Activated naive CD8-positive, alpha-beta T cell treated with anti-CD3 and anti-CD28 coated beads, Interleukin-2, amount 50 U/mL, for 24 hours (primary cell): ENCODE measurements around the gene RCVRN.

Experiments used
- ATAC-seq: fragments of 150-1000 bp; cut with Tn5 transposase; one replicate; pipeline ENCODE4 v1.10.0; 2021
- DNase-seq: peaks from one replicate; pipeline ENCODE4 v3.0.0; 2021
- H3K27ac Mint-ChIP-seq: one replicate; pipeline ENCODE4 v1.8.0; 2021; ENCODE audit warnings: mild to moderate bottlenecking, mixed read lengths
- H3K27me3 Mint-ChIP-seq: one replicate; pipeline ENCODE4 v1.8.0; 2021; ENCODE audit warnings: mixed read lengths
- H3K36me3 Mint-ChIP-seq: one replicate; pipeline ENCODE4 v1.8.0; 2021; ENCODE audit warnings: low read depth, mixed read lengths
- H3K4me1 Mint-ChIP-seq: one replicate; pipeline ENCODE4 v1.8.0; 2021; ENCODE audit warnings: mixed read lengths
- H3K4me3 Mint-ChIP-seq: one replicate; pipeline ENCODE4 v1.8.0; 2021; ENCODE audit warnings: mild to moderate bottlenecking, moderate library complexity, mixed read lengths
- H3K9me3 Mint-ChIP-seq: one replicate; pipeline ENCODE4 v1.8.0; 2021; ENCODE audit warnings: mixed read lengths

Gene RCVRN

GRCh38 chr17:9912121-9913099, 7.3 kb upstream of the RCVRN start:
- no peak for ATAC-seq
- no peak for DNase-seq
- Mint-ChIP-seq H3K27me3 (no peaks in the 10 kb centered on the region), H3K36me3 (no peaks in the 10 kb centered on the region), H3K4me3 (no peak overlapping the region), H3K27ac (no peak overlapping the region), H3K9me3 (no peaks in the 10 kb centered on the region), H3K4me1 (no peaks in the 10 kb centered on the region)

DNA sequence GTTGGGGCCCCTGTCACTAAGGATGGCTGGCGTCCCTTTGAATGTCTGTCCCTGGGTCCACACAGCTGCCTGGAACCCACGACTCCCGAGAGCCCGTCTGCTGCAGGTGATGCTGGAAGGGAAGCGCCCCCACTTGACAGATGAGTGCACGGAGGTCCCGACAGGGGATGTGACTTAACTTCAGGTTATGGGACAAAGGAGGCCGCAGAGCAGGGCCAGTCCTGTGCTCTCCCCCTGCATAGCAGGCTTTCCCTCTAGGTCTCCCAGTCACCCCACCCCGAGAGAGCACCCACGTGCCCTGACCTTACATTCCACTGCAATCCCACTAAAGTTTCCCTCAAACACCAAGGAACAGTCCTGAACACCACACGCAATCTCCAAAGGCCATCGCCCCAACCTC, 6.0 kb upstream of the RCVRN start:
- Mint-ChIP-seq H3K27me3 (no peaks in the 10 kb centered on the region), H3K4me3 (no peak overlapping the region), H3K9me3 (no peaks in the 10 kb centered on the region), H3K27ac (no peak overlapping the region), H3K4me1 (no peaks in the 10 kb centered on the region), H3K36me3 (no peaks in the 10 kb centered on the region)
- no peak for DNase-seq
- ATAC-seq = no peak

- Mint-ChIP-seq H3K27me3 (no peaks in the 10 kb centered on the region), H3K27ac (no peak overlapping the region), H3K4me1 (no peaks in the 10 kb centered on the region), H3K9me3 (no peaks in the 10 kb centered on the region), H3K36me3 (no peaks in the 10 kb centered on the region), H3K4me3 (no peak overlapping the region)
- ATAC-seq (no peak), DNase-seq (no peak)
Observed at GRCh38 chr17:9908649-9909042, 3.6 kb upstream of the RCVRN start.

DNA sequence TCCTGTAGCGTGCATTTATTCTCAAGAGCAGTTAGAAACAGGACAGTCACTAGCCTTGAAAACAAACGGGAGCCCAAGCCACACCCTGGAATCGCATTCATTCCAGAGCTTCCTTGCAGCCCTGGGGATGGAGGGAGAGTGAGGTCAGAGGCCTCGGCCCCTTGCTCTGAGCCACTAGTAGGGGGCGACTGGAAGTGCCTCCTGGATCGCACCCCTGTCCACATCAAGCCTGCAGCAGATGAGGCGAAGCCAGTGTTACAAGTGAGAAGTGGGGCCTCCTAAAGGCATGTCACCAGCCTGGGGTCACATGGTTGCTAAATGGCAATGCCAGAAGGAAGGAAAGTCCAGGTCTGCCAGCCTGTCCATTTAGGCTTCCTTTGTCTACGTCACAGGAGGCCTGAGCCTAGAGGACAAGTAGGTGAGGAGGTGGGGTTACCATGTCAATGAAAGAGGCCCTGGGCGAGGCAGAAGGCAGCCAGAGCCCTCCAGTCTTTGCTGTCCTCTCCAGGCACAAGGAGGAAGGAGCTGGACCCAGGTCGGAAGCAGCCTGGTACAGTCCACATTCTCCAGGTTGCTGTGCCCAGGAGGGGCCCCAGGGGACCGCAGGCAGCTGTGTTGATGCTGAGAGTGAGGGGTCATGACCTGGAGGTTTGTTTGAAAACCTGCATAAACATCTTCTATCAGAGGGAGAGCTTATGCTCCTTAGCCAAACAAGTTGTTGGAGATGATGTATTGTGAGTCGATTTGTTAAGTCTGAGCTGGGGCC, 3.0 kb upstream of the RCVRN start:
- no peak for ATAC-seq
- no peaks in the 10 kb centered on the region for H3K36me3 Mint-ChIP-seq
- no peaks in the 10 kb centered on the region for H3K27me3 Mint-ChIP-seq
- H3K4me1 Mint-ChIP-seq = no peaks in the 10 kb centered on the region
- DNase-seq = no peak
- no peaks in the 10 kb centered on the region for H3K9me3 Mint-ChIP-seq
- no peak overlapping the region for H3K4me3 Mint-ChIP-seq
- no peak overlapping the region for H3K27ac Mint-ChIP-seq

DNA sequence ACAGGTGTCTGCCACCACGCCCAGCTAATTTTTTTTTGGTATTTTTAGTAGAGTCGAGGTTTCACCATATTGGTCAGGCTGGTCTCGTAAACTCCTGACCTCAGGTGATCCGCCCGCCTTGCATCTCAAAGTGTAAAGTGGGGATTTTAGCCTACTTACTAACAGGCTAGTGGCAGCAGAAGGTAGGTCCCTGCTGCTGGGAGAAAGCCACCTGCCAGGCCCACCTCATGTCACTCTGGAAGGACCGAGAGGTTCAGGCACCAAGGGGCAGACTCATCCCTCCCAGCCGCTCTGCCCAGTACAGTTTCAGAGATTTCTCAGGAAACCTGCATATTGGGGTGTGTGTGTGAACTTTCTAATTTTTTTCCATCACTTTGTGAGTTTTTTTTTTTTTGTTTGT, 2.1 kb upstream of the RCVRN start:
- ATAC-seq = no peak
- Mint-ChIP-seq H3K27me3 (peaks cover 4% of the 10 kb centered on the region), H3K9me3 (no peaks in the 10 kb centered on the region)

GRCh38 chr17:9906616-9907015, 1.5 kb upstream of the RCVRN start:
- no peaks in the 10 kb centered on the region for H3K36me3 Mint-ChIP-seq
- peaks cover 5% of the 10 kb centered on the region for H3K27me3 Mint-ChIP-seq
- H3K4me3 Mint-ChIP-seq = no peak overlapping the region
- no peak for DNase-seq
- H3K4me1 Mint-ChIP-seq = no peaks in the 10 kb centered on the region
- no peak overlapping the region for H3K27ac Mint-ChIP-seq
- no peaks in the 10 kb centered on the region for H3K9me3 Mint-ChIP-seq
- ATAC-seq = no peak

More for the DNA sequence above, 2.1 kb upstream of the RCVRN start:
- no peak for DNase-seq
- Mint-ChIP-seq H3K36me3 (no peaks in the 10 kb centered on the region), H3K27ac (no peak overlapping the region), H3K4me1 (no peaks in the 10 kb centered on the region), H3K4me3 (no peak overlapping the region)

DNA sequence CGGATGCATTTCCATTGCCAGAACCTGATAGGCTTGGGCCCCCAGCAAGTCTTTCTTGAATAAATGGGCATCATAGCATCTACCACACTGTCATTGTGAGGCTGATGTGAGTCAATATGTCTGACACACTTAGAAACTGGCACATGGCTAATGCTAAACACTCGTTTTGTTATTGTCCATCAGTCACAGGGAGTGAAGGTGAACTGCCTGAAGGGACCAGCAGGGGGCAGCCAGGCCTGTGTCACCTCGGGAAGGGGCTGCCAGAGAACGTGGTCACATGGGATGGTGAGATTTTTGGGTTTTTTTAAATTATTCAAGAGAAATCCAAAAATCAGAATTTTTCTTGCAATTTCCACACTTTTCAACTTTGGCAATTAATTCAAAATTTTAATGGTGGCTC, 831 bp upstream of the RCVRN start:
- Mint-ChIP-seq H3K4me1 (no peaks in the 10 kb centered on the region), H3K36me3 (no peaks in the 10 kb centered on the region), H3K27me3 (peaks cover 8% of the 10 kb centered on the region), H3K4me3 (no peak overlapping the region), H3K9me3 (no peaks in the 10 kb centered on the region), H3K27ac (no peak overlapping the region)
- ATAC-seq = no peak
- peak; percentile 37 for DNase-seq

DNA sequence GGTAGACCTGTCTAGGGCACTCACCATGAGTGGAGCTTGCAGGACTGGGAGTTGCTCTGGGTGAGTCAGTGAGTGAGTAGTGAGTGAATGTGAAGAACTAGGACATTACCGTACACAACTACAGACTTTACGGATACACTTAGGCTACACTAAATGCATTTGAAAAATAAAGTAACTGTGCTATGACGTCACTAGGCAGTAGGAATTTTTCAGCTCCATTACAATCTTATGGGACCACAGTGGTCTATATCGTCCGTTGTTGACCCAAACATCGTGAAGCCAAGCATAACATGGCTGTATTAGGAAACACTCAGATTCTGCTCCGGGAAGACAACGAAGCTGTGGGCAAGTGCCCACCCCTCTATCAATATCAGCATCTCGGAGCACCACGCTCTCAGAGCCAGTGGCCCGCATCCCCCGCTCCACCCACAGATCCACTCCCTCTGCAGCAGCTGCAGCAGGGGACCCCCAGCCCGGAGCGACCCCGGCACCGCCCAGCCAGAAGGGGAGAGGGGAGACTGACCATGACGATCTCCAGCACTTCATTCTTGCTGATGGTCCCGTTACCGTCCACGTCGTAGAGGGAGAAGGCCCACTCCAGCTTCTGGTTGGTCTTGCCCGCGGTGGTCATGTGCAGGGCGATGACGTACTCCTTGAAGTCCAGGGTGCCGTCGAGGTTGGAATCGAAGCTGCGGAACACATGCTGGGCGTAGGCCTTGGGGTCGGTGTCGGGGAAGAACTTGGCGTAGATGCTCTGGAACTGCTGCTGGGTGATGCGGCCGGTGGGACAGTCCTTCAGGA, 594 bp downstream of the RCVRN start:
- Mint-ChIP-seq H3K4me3 (no peak overlapping the region), H3K4me1 (no peaks in the 10 kb centered on the region), H3K27ac (no peak overlapping the region), H3K36me3 (no peaks in the 10 kb centered on the region), H3K27me3 (peaks cover 13% of the 10 kb centered on the region), H3K9me3 (no peaks in the 10 kb centered on the region)
- ATAC-seq (no peak), DNase-seq (no peak)

DNA sequence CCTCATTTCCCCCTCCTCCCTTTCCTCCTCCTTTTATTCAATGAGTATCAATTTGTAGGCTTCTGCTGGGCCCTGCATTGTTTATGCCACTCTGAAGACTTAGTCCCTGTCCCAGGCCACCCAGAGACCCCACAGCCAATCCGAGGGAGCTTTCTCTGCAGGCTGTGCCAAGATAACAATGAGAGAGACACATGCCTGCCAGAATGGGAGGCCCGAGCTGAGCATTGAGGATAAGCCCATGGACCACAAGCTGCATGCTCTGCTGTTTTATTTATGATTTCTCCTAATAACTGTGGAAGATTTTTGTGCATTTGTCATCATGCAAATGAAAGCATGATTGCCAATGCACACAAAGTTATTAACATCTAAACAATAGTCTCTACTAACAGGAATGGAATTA, 3.0 kb downstream of the RCVRN start:
- H3K36me3 Mint-ChIP-seq = no peaks in the 10 kb centered on the region
- H3K4me3 Mint-ChIP-seq = no peak overlapping the region
- H3K27ac Mint-ChIP-seq = no peak overlapping the region
- ATAC-seq = no peak
- peaks cover 19% of the 10 kb centered on the region for H3K27me3 Mint-ChIP-seq
- DNase-seq = no peak
- H3K4me1 Mint-ChIP-seq = no peaks in the 10 kb centered on the region
- no peaks in the 10 kb centered on the region for H3K9me3 Mint-ChIP-seq

- Mint-ChIP-seq H3K4me3 (no peak overlapping the region), H3K9me3 (no peaks in the 10 kb centered on the region), H3K36me3 (no peaks in the 10 kb centered on the region), H3K27me3 (peaks cover 19% of the 10 kb centered on the region), H3K27ac (no peak overlapping the region), H3K4me1 (no peaks in the 10 kb centered on the region)
- DNase-seq (no peak), ATAC-seq (no peak)
Observed at GRCh38 chr17:9900784-9901183, 4.3 kb downstream of the RCVRN start.

GRCh38 chr17:9900044-9900594, 5.0 kb downstream of the RCVRN start:
- H3K36me3 Mint-ChIP-seq = no peaks in the 10 kb centered on the region
- H3K4me1 Mint-ChIP-seq = no peaks in the 10 kb centered on the region
- no peak overlapping the region for H3K4me3 Mint-ChIP-seq
- DNase-seq = no peak
- ATAC-seq = no peak
- no peaks in the 10 kb centered on the region for H3K9me3 Mint-ChIP-seq
- H3K27ac Mint-ChIP-seq = no peak overlapping the region
- peaks cover 19% of the 10 kb centered on the region for H3K27me3 Mint-ChIP-seq

DNA sequence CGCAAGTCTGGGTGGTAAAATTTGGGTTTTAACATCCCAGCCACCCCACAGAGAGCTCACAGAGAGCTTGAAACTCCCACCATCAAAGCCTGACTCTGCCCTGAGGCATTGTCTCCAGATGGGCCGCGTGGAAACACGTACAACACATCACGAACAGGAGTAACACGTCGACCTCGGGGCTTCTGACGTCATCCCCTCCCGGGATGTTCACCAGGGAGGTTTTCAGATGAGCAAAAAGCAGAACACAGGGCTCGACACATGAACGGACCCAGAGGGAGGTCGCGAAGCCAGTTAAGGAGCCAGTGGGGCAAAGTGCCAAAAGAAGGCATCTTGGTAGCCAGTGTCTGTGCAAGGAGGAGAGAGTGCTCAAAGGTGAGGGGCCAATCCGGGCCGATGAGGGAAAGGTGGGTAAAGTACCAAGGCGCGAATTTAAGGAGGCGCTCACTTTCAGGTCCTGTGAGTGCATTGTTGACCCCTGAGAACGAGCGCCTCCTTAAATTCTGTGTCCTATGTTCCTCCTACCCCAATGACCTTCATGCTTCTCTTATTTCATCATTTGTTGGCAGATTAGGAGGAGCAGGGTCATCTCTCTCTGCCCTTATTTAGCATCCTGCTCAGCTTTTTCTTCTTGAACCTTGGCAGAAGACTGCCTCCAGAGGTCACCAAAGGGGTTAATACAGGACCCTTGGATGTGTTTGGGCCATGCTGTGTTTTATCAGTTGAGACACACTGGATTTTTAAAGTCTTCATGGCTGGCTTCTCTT, 5.6 kb downstream of the RCVRN start:
- DNase-seq (no peak), ATAC-seq (no peak)
- H3K9me3 Mint-ChIP-seq = no peaks in the 10 kb centered on the region
- H3K4me3 Mint-ChIP-seq = no peak overlapping the region
- peaks cover 21% of the 10 kb centered on the region for H3K27me3 Mint-ChIP-seq
- no peaks in the 10 kb centered on the region for H3K36me3 Mint-ChIP-seq
- H3K27ac Mint-ChIP-seq = no peak overlapping the region
- H3K4me1 Mint-ChIP-seq = no peaks in the 10 kb centered on the region

GRCh38 chr17:9898812-9899211, 6.3 kb downstream of the RCVRN start:
- ATAC-seq = no peak
- Mint-ChIP-seq H3K36me3 (no peaks in the 10 kb centered on the region), H3K4me1 (no peaks in the 10 kb centered on the region), H3K27ac (no peak overlapping the region), H3K9me3 (no peaks in the 10 kb centered on the region), H3K4me3 (no peak overlapping the region), H3K27me3 (peaks cover 21% of the 10 kb centered on the region)
- DNase-seq = no peak
